Left lung (tissue), 10 donors: Measurements from ENCODE around the gene BAIAP3. TPM values are rescaled to one million over a fixed set of nuclear protein-coding genes. Genes with fewer than 3 reads are reported as not detected.

Source experiments
- ATAC-seq: fragments of 200-7000 bp; cut with Tn5 transposase; one replicate; pipeline ENCODE4 v1.9.1; 2020; ENCODE audit warnings: moderate library complexity
- DNase-seq, 4 donors: peaks; one replicate each; pipeline ENCODE4 v3.0.0-alpha.2; 2013 to 2020
- H3K27ac ChIP-seq, 2 donors: fragments of 200-600 bp; sonication (generic) in 1 of 2; one replicate each; pipeline versions ENCODE4 v1.5.0 to v1.8.0; 2020 to 2021
- H3K27me3 ChIP-seq, 2 donors: fragments of 200-600 bp; sonication (generic) in 1 of 2; one replicate each; pipeline versions ENCODE4 v1.5.0 to v1.8.0; 2020 to 2021
- H3K36me3 ChIP-seq, 2 donors: fragments of 200-600 bp; sonication (generic) in 1 of 2; one replicate each; pipeline versions ENCODE4 v1.5.0 to v1.8.0; 2020 to 2021
- H3K4me1 ChIP-seq, 2 donors: fragments of 200-600 bp; one replicate each; pipeline ENCODE4 v1.8.0; 2021
- H3K4me3 ChIP-seq, 2 donors: fragments of 200-600 bp; sonication (generic) in 1 of 2; one replicate each; pipeline versions ENCODE4 v1.5.0 to v1.8.0; 2020 to 2021; ENCODE audit warnings: mild to moderate bottlenecking in 1 of 2
- H3K9me3 ChIP-seq, 2 donors: fragments of 200-600 bp; sonication (generic) in 1 of 2; one replicate each; pipeline versions ENCODE4 v1.5.0 to v1.8.0; 2020 to 2021
- CTCF ChIP-seq, 2 donors: fragments of 200-600 bp; sonication (generic) in 1 of 2; IDR thresholded peaks; one replicate each; pipeline versions ENCODE4 v1.5.0 to v1.8.0; 2021; ENCODE audit warnings: antibody characterized with exemption in 2 of 2
- intact Hi-C, 2 donors: fragments of 100-400 bp; cut with DNase I; formaldehyde crosslinking; loops; one replicate each; pipeline versions ENCODE4 v1.11.2 to v1.14.2; 2022
- polyA plus RNA-seq, 6 donors: library from polyadenylated mRNA; unstranded; fragments of 120-200 nt; gene quantifications; one replicate each; pipeline ENCODE4 v1.2.1, GENCODE V29; 2013; ENCODE audit not compliant: insufficient read length in 6 of 6
- total RNA-seq, 2 donors: library from RNA; stranded (reverse); fragmentation: NEBNext Ultra II Directional; extraction: Animal tissue kit (Norgen Biotek cat#: 25700); gene quantifications; one replicate each; pipeline ENCODE4 v1.2.1, GENCODE V29; 2021
- donor health status: DM: no; HTN: yes; CAD: no.
- donor health status: DM: no; HTN: no; CAD: no.

BAIAP3 gene
- total and polyA plus RNA-seq, 8 donors: 1.4 to 8.3 (median 4.2) TPM

GRCh38 chr16:1311212-1311737 is 22.2 kb upstream of the BAIAP3 start:
- Histone ChIP-seq H3K27me3 (no peaks in the 10 kb centered on the region), H3K4me3 (peak overlapping the region; percentile 72 to 81), H3K4me1 (peaks cover 24 to 37% of the 10 kb centered on the region in 2 donors), H3K27ac (peak overlapping the region in 1 of 2 donors; percentile 72), H3K9me3 (no peaks in the 10 kb centered on the region), H3K36me3 (peaks cover 0 to 43% of the 10 kb centered on the region in 2 donors)
- intact Hi-C loops: no loop called here
- TF ChIP-seq CTCF (IDR thresholded peaks at IDR 0.05): no peak
- ATAC-seq: no peak
- no peak for DNase-seq

- H3K4me3 ChIP-seq: peak overlapping the region in 1 of 2 donors; percentile 81
- no peak for ATAC-seq
- H3K27me3 ChIP-seq: no peaks in the 10 kb centered on the region
- DNase-seq: no peak
- peaks cover 0 to 50% of the 10 kb centered on the region in 2 donors for H3K36me3 ChIP-seq
- H3K9me3 ChIP-seq: no peaks in the 10 kb centered on the region
- intact Hi-C loops: no loop called here
- H3K4me1 ChIP-seq: peaks cover 24 to 37% of the 10 kb centered on the region in 2 donors
- no peak for TF ChIP-seq CTCF (IDR thresholded peaks at IDR 0.05)
- no peak overlapping the region for H3K27ac ChIP-seq
Observed at GRCh38 chr16:1311738-1312466, 21.5 kb upstream of the BAIAP3 start.

- DNase-seq: no peak
Observed at GRCh38 chr16:1312467-1312816, 21.0 kb upstream of the BAIAP3 start.

GRCh38 chr16:1312903-1313302 is 20.5 kb upstream of the BAIAP3 start:
- Histone ChIP-seq H3K9me3 (no peaks in the 10 kb centered on the region), H3K36me3 (peaks cover 0 to 60% of the 10 kb centered on the region in 2 donors), H3K27ac (no peak overlapping the region), H3K4me1 (peaks cover 24 to 37% of the 10 kb centered on the region in 2 donors), H3K27me3 (no peaks in the 10 kb centered on the region), H3K4me3 (no peak overlapping the region)
- no peak for TF ChIP-seq CTCF (IDR thresholded peaks at IDR 0.05)
- intact Hi-C loops: no loop called here
- DNase-seq (no peak), ATAC-seq (no peak)

More at GRCh38 chr16:1312467-1312816, 21.0 kb upstream of the BAIAP3 start:
- Histone ChIP-seq H3K27ac (no peak overlapping the region), H3K36me3 (peaks cover 0 to 55% of the 10 kb centered on the region in 2 donors), H3K27me3 (no peaks in the 10 kb centered on the region), H3K4me3 (peak overlapping the region in 1 of 2 donors; percentile 81), H3K4me1 (peaks cover 24 to 37% of the 10 kb centered on the region in 2 donors), H3K9me3 (no peaks in the 10 kb centered on the region)
- intact Hi-C loops: no loop called here
- ATAC-seq: no peak
- no peak for TF ChIP-seq CTCF (IDR thresholded peaks at IDR 0.05)

GRCh38 chr16:1313721-1314369 is 19.6 kb upstream of the BAIAP3 start:
- Histone ChIP-seq H3K36me3 (peaks cover 0 to 69% of the 10 kb centered on the region in 2 donors), H3K9me3 (no peaks in the 10 kb centered on the region), H3K4me3 (no peak overlapping the region), H3K4me1 (peaks cover 24 to 37% of the 10 kb centered on the region in 2 donors), H3K27ac (no peak overlapping the region), H3K27me3 (no peaks in the 10 kb centered on the region)
- DNase-seq: peak in 1 of 4 donors; percentile 79
- ATAC-seq: no peak
- no peak for TF ChIP-seq CTCF (IDR thresholded peaks at IDR 0.05)
- intact Hi-C loops: no loop called here
